GM13976 (cell line): ENCODE measurements around the gene GPRIN2.
"Not testable (repeated sequence)": the region's sequence is repeated elsewhere in the genome, so short reads cannot be mapped to it uniquely, and the experiment has no call there.

Experiments used
- DNase-seq: peaks from one replicate; pipeline ENCODE4 v3.0.0; 2012; ENCODE audit warnings: low spot score
- CTCF ChIP-seq: IDR thresholded peaks from 2 replicates; pipeline ENCODE4 v1.5.1; 2012; ENCODE audit warnings: borderline replicate concordance, mild to moderate bottlenecking; ENCODE audit not compliant: insufficient read depth; ENCODE audit errors: extremely low read depth, missing control alignments, control extremely low read depth
- in situ Hi-C: fragments of 300-500 bp; cut with MboI; formaldehyde crosslinking; loops from one replicate; pipeline ENCODE4 v1.12.0; 2022; ENCODE audit warnings: low sequenced_read_pairs, mixed read lengths, inconsistent platforms; ENCODE audit not compliant: unreplicated experiment

GPRIN2 gene

GRCh38 chr10:46556515-46557318 is at the start of gene GPRIN2:
Gene GPRIN2 (minus strand): TSS chr10:46556658. CDS start chr10:46550736, 5,922 bp downstream.
- no peak for TF ChIP-seq CTCF
- in situ Hi-C loops: no loop called here
- no peak for DNase-seq

- in situ Hi-C loops, DNase-seq: not testable (repeated sequence)
These were observed 44.1 kb upstream of the GPRIN2 start for GRCh38 chr10:46600516-46600915.

- DNase-seq, in situ Hi-C loops: not testable (repeated sequence)
These were observed 41.3 kb upstream of the GPRIN2 start for GRCh38 chr10:46597616-46598246.

GRCh38 chr10:46596570-46596969 is 40.1 kb upstream of the GPRIN2 start:
- DNase-seq, in situ Hi-C loops: not testable (repeated sequence)

GRCh38 chr10:46594453-46595063 is 38.1 kb upstream of the GPRIN2 start:
- DNase-seq, in situ Hi-C loops: not testable (repeated sequence)

GRCh38 chr10:46593307-46593706 is 36.8 kb upstream of the GPRIN2 start:
- in situ Hi-C loops, DNase-seq: not testable (repeated sequence)

- in situ Hi-C loops, DNase-seq: not testable (repeated sequence)
These were observed 34.6 kb upstream of the GPRIN2 start for GRCh38 chr10:46591053-46591452.

GRCh38 chr10:46589589-46589988 is 33.1 kb upstream of the GPRIN2 start:
- in situ Hi-C loops: not testable (repeated sequence)

GRCh38 chr10:46588221-46588620 is 31.8 kb upstream of the GPRIN2 start:
- in situ Hi-C loops, DNase-seq: not testable (repeated sequence)

More at GRCh38 chr10:46589589-46589988, 33.1 kb upstream of the GPRIN2 start:
- not testable (repeated sequence) for DNase-seq

GRCh38 chr10:46587546-46587945 is 31.1 kb upstream of the GPRIN2 start:
- DNase-seq, in situ Hi-C loops: not testable (repeated sequence)

GRCh38 chr10:46585246-46585645 is 28.8 kb upstream of the GPRIN2 start:
- DNase-seq, in situ Hi-C loops: not testable (repeated sequence)

GRCh38 chr10:46584196-46584595 is 27.7 kb upstream of the GPRIN2 start:
- DNase-seq, in situ Hi-C loops: not testable (repeated sequence)

- DNase-seq, in situ Hi-C loops: not testable (repeated sequence)
These were observed 26.1 kb upstream of the GPRIN2 start for GRCh38 chr10:46582568-46582967.

GRCh38 chr10:46581997-46582396 is 25.5 kb upstream of the GPRIN2 start:
- in situ Hi-C loops, DNase-seq: not testable (repeated sequence)

- DNase-seq, in situ Hi-C loops: not testable (repeated sequence)
These were observed 22.9 kb upstream of the GPRIN2 start for GRCh38 chr10:46579378-46579777.

- DNase-seq, in situ Hi-C loops: not testable (repeated sequence)
These were observed 22.2 kb upstream of the GPRIN2 start, which contains the start of gene SYT15 for GRCh38 chr10:46578474-46579178. Gene SYT15 (plus strand): TSS chr10:46579128. CDS start chr10:46579169, 41 bp downstream.
